OCI-LY3 (cell line): ENCODE measurements around the gene DBNDD1.

Experiments used
- H2AFZ ChIP-seq: fragments of 200-600, 300-600 bp; shearing (Covaris generic); 2 replicates; pipeline ENCODE4 v1.6.0; 2014; ENCODE audit warnings: antibody characterized with exemption, low read depth, low read length
- H3K27ac ChIP-seq: fragments of 200-600, 300-600 bp; sonication (generic); 2 replicates; pipeline ENCODE4 v1.5.1; 2014; ENCODE audit warnings: mild to moderate bottlenecking, low read length, moderate library complexity, mixed read lengths
- H3K27me3 ChIP-seq: fragments of 200-600, 300-600 bp; sonication (generic); 2 replicates; pipeline ENCODE4 v1.6.1; 2014; ENCODE audit warnings: low read depth, low read length, mixed read lengths
- H3K36me3 ChIP-seq: fragments of 200-600, 300-600 bp; sonication (generic); replicated peaks from 2 replicates; pipeline ENCODE3; 2014; ENCODE audit warnings: low read depth, low read length, mixed read lengths
- H3K4me1 ChIP-seq: fragments of 300-600, 200-600 bp; sonication (generic); 2 replicates; pipeline ENCODE4 v1.6.1; 2014; ENCODE audit warnings: low read length, mixed read lengths
- H3K4me2 ChIP-seq: fragments of 200-600, 300-600 bp; sonication (generic); 2 replicates; pipeline ENCODE4 v1.6.1; 2014; ENCODE audit warnings: low read length, mixed read lengths
- H3K4me3 ChIP-seq: fragments of 300-600, 200-600 bp; sonication (generic); 2 replicates; pipeline ENCODE4 v1.5.1; 2014; ENCODE audit warnings: antibody characterized with exemption, mild to moderate bottlenecking, low read length, moderate library complexity
- H3K79me2 ChIP-seq: fragments of 300-600, 200-600 bp; shearing (Covaris generic); 2 replicates; pipeline ENCODE4 v1.6.1; 2014; ENCODE audit warnings: mild to moderate bottlenecking, low read length, mixed read lengths
- H3K9ac ChIP-seq: fragments of 300-600, 200-600 bp; shearing (Covaris generic); 2 replicates; pipeline ENCODE4 v1.6.0; 2014; ENCODE audit warnings: mild to moderate bottlenecking, low read length, moderate library complexity
- H3K9me3 ChIP-seq: fragments of 200-600, 300-600 bp; shearing (Covaris generic); 2 replicates; pipeline ENCODE4 v1.6.1; 2014; ENCODE audit warnings: low read length, mixed read lengths; ENCODE audit not compliant: insufficient read depth
- H4K20me1 ChIP-seq: fragments of 200-600, 300-600 bp; sonication (generic); 2 replicates; pipeline ENCODE4 v1.6.1; 2016; ENCODE audit warnings: low read length, mixed read lengths; ENCODE audit not compliant: insufficient read depth
- EZH2phosphoT487 ChIP-seq: fragments of 200-600 bp; shearing (Covaris generic); IDR thresholded peaks from 2 replicates; pipeline ENCODE4 v1.6.1; 2018; ENCODE audit warnings: antibody characterized with exemption, mixed run types, low read depth
- TF ChIP-seq, protein P1 (sequence below): fragments of 200-600, 300-600 bp; sonication (generic); IDR thresholded peaks from 2 replicates; pipeline ENCODE4 v1.5.1; 2014; ENCODE audit warnings: antibody characterized with exemption, low read length, low read depth

The DBNDD1 gene

DNA sequence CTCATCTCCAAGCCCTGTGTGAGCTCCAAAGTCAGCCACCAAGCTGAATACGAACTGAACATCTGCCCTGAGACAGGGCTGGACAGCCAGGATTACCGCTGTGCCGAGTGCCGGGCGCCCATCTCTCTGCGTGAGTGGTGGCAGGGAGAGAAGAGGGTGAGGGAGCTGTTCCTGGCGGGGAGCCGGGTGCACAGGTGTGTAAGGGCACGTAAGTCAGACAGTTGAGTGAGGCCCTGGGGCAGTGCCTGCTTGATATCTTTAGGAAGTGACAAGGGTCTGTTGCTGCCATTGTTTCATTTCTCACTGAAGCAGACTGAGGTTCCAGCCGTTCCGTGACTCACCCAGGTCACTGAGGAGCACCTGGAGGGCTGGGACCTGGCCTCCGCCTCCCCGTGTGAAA lies 58.3 kb downstream of the DBNDD1 start:
- Histone ChIP-seq H3K9me3 (no peaks in the 10 kb centered on the region), H3K36me3 (peaks cover 30% of the 10 kb centered on the region), H3K4me3 (no peak overlapping the region), H3K27ac (no peak overlapping the region), H2AFZ (no peak overlapping the region), H3K79me2 (no peaks in the 10 kb centered on the region), H3K27me3 (no peaks in the 10 kb centered on the region), H3K9ac (no peak overlapping the region), H3K4me2 (no peak overlapping the region), H4K20me1 (peaks cover 20% of the 10 kb centered on the region; the same call in 1 of the 2 replicates), H3K4me1 (no peaks in the 10 kb centered on the region)
- TF ChIP-seq, protein P1, sequence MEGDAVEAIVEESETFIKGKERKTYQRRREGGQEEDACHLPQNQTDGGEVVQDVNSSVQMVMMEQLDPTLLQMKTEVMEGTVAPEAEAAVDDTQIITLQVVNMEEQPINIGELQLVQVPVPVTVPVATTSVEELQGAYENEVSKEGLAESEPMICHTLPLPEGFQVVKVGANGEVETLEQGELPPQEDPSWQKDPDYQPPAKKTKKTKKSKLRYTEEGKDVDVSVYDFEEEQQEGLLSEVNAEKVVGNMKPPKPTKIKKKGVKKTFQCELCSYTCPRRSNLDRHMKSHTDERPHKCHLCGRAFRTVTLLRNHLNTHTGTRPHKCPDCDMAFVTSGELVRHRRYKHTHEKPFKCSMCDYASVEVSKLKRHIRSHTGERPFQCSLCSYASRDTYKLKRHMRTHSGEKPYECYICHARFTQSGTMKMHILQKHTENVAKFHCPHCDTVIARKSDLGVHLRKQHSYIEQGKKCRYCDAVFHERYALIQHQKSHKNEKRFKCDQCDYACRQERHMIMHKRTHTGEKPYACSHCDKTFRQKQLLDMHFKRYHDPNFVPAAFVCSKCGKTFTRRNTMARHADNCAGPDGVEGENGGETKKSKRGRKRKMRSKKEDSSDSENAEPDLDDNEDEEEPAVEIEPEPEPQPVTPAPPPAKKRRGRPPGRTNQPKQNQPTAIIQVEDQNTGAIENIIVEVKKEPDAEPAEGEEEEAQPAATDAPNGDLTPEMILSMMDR, result no peak
- no peak for TF ChIP-seq EZH2phosphoT487

DNA sequence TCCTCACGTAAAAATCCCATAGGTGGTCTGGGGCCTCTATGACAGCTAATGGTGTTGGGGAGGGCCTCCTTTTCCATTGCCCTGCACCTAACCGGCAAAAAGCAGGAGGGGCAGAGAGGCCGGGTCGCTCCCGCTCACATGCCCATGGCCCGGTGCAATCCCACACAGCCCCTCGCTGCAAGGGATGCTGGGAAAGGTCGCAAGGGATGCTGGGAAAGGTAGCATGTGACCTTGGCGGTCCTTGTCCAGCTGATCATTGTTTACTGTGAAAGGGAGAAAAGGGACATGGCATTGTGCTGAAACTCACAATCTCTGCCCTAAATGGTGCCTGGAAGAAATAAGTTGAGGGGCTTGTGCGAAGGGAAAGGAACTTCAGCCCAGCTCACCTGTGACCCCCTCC lies 60.7 kb downstream of the DBNDD1 start:
- Histone ChIP-seq H3K36me3 (peaks cover 43% of the 10 kb centered on the region), H3K4me3 (no peak overlapping the region), H3K27me3 (no peaks in the 10 kb centered on the region), H3K4me1 (peaks cover 14% of the 10 kb centered on the region), H3K9me3 (no peaks in the 10 kb centered on the region), H4K20me1 (peaks cover 32% of the 10 kb centered on the region), H2AFZ (no peak overlapping the region), H3K4me2 (no peak overlapping the region), H3K27ac (no peak overlapping the region), H3K9ac (no peak overlapping the region), H3K79me2 (peaks cover 10% of the 10 kb centered on the region)
- TF ChIP-seq, protein P1, result no peak
- no peak for TF ChIP-seq EZH2phosphoT487

GRCh38 chr16:89958068-89958467 lies 61.2 kb downstream of the DBNDD1 start:
- H3K79me2 ChIP-seq, result peaks cover 15% of the 10 kb centered on the region

GRCh38 chr16:89957216-89957785 lies 62.0 kb downstream of the DBNDD1 start:
- TF ChIP-seq, protein P1, result no peak
- TF ChIP-seq EZH2phosphoT487, result no peak
- Histone ChIP-seq H3K9me3 (no peaks in the 10 kb centered on the region), H3K36me3 (peaks cover 41% of the 10 kb centered on the region), H3K4me2 (no peak overlapping the region), H3K9ac (no peak overlapping the region), H3K27ac (no peak overlapping the region), H3K4me1 (peaks cover 27% of the 10 kb centered on the region), H2AFZ (no peak overlapping the region), H3K27me3 (no peaks in the 10 kb centered on the region), H3K4me3 (no peak overlapping the region), H4K20me1 (peaks cover 45% of the 10 kb centered on the region), H3K79me2 (peaks cover 20% of the 10 kb centered on the region)

More at GRCh38 chr16:89958068-89958467, 61.2 kb downstream of the DBNDD1 start:
- H3K27me3 ChIP-seq, result no peaks in the 10 kb centered on the region
- peaks cover 19% of the 10 kb centered on the region for H3K4me1 ChIP-seq
- no peak overlapping the region for H3K4me2 ChIP-seq
- TF ChIP-seq, protein P1, result no peak
- no peak for TF ChIP-seq EZH2phosphoT487
- H3K27ac ChIP-seq, result no peak overlapping the region
- no peak overlapping the region for H3K4me3 ChIP-seq
- H3K9ac ChIP-seq, result no peak overlapping the region
- H3K9me3 ChIP-seq, result no peaks in the 10 kb centered on the region
- H4K20me1 ChIP-seq, result peaks cover 38% of the 10 kb centered on the region
- no peak overlapping the region for H2AFZ ChIP-seq
- H3K36me3 ChIP-seq, result peaks cover 41% of the 10 kb centered on the region
